Left ventricle myocardium inferior (tissue), 1 donor: ENCODE measurements around the gene SEPTIN12. TPM values are rescaled to one million over a fixed set of nuclear protein-coding genes. Genes with fewer than 3 reads are reported as not detected.

Experiments
- DNase-seq: peaks from one replicate; pipeline ENCODE4 v3.0.0-alpha.2; 2020
- H3K27ac ChIP-seq: fragments of 200-600 bp; replicated peaks from 2 replicates; pipeline ENCODE4 v1.8.0; 2021
- H3K27me3 ChIP-seq: fragments of 200-600 bp; 2 replicates; pipeline ENCODE4 v1.8.0; 2021; ENCODE audit warnings: low read depth
- H3K36me3 ChIP-seq: fragments of 200-600 bp; 2 replicates; pipeline ENCODE4 v1.8.0; 2021
- H3K4me1 ChIP-seq: fragments of 200-600 bp; 2 replicates; pipeline ENCODE4 v1.8.0; 2021
- H3K4me3 ChIP-seq: fragments of 200-600 bp; 2 replicates; pipeline ENCODE4 v1.8.0; 2021; ENCODE audit warnings: mild to moderate bottlenecking, moderate library complexity
- H3K9me3 ChIP-seq: fragments of 200-600 bp; replicated peaks from 2 replicates; pipeline ENCODE4 v1.8.0; 2021
- intact Hi-C: fragments of 100-400 bp; cut with micrococcal nuclease; formaldehyde crosslinking; loops from one replicate; pipeline ENCODE4 v1.11.0; 2022
- total RNA-seq: library from RNA; stranded (reverse); fragmentation: NEBNext Ultra II Directional; extraction: Animal tissue kit (Norgen Biotek cat#: 25700); gene quantifications from one replicate; pipeline ENCODE4 v1.2.1, GENCODE V29; 2021
- TF ChIP-seq, protein P1 (sequence below): fragments of 200-600 bp; IDR thresholded peaks from 2 replicates; pipeline ENCODE4 v1.8.0; 2021; ENCODE audit warnings: antibody characterized with exemption, mild to moderate bottlenecking, borderline replicate concordance
- donor health status: DM: no; HTN: yes; CAD: no; lungs with severe emphysema.

The SEPTIN12 gene
- total RNA-seq, 1 donor from 2014 or later = not detected

- Histone ChIP-seq H3K4me1 (peaks cover 7% of the 10 kb centered on the region), H3K27ac (no peak within 1 kb of the TSS), H3K4me3 (no peak within 1 kb of the TSS), H3K9me3 (no peaks in the 10 kb centered on the region), H3K27me3 (no peaks in the 10 kb centered on the region), H3K36me3 (peaks cover 30% of the 10 kb centered on the region)
- TF ChIP-seq, protein P1, sequence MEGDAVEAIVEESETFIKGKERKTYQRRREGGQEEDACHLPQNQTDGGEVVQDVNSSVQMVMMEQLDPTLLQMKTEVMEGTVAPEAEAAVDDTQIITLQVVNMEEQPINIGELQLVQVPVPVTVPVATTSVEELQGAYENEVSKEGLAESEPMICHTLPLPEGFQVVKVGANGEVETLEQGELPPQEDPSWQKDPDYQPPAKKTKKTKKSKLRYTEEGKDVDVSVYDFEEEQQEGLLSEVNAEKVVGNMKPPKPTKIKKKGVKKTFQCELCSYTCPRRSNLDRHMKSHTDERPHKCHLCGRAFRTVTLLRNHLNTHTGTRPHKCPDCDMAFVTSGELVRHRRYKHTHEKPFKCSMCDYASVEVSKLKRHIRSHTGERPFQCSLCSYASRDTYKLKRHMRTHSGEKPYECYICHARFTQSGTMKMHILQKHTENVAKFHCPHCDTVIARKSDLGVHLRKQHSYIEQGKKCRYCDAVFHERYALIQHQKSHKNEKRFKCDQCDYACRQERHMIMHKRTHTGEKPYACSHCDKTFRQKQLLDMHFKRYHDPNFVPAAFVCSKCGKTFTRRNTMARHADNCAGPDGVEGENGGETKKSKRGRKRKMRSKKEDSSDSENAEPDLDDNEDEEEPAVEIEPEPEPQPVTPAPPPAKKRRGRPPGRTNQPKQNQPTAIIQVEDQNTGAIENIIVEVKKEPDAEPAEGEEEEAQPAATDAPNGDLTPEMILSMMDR = no peak
- intact Hi-C loops = no loop called here
- no peak for DNase-seq
These were observed 7.2 kb upstream of the SEPTIN12 start, which contains the start of gene SMIM22 for GRCh38 chr16:4795181-4795827. TSS of gene SMIM22 (plus strand) at chr16:4795369. CDS start at chr16:4795735, 366 bp downstream.

- no peak overlapping the region for H3K27ac ChIP-seq
- no peak for DNase-seq
- peaks cover 15% of the 10 kb centered on the region for H3K36me3 ChIP-seq
- no peaks in the 10 kb centered on the region for H3K9me3 ChIP-seq
- no peak overlapping the region for H3K4me3 ChIP-seq
- TF ChIP-seq, protein P1 = no peak
- intact Hi-C loops = no loop called here
- H3K4me1 ChIP-seq = no peaks in the 10 kb centered on the region
- H3K27me3 ChIP-seq = no peaks in the 10 kb centered on the region
These were observed 4.9 kb upstream of the SEPTIN12 start for GRCh38 chr16:4792951-4793513.

- DNase-seq = no peak
- TF ChIP-seq, protein P1 = no peak
- Histone ChIP-seq H3K4me1 (no peaks in the 10 kb centered on the region), H3K27ac (no peak overlapping the region), H3K4me3 (no peak overlapping the region), H3K27me3 (no peaks in the 10 kb centered on the region), H3K9me3 (no peaks in the 10 kb centered on the region), H3K36me3 (no peaks in the 10 kb centered on the region)
- intact Hi-C loops = no loop called here
These were observed 2.7 kb upstream of the SEPTIN12 start for GRCh38 chr16:4790871-4791270.

DNA sequence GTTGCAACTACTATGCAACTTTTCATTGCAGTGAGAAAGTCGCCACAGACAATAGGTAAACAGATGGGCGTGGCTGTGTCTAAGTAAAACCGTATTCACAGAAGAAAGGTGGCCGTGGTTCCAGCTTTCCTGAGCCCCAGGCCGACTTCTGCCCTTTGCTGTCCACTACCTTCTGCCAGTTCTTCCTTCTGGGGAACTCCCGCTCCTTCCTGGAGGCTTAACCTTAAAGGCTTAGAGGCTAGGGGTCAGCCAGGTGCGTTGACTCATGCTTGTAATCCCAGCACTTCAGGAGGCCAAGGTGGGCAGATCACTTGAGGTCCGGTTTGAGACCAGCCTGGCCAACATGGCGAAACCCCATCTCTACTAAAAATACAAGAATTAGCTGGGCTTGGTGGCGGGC is 2.1 kb upstream of the SEPTIN12 start:
- no peak overlapping the region for H3K27ac ChIP-seq
- intact Hi-C loops = no loop called here
- no peak overlapping the region for H3K4me3 ChIP-seq
- no peaks in the 10 kb centered on the region for H3K36me3 ChIP-seq
- no peaks in the 10 kb centered on the region for H3K9me3 ChIP-seq
- no peak for DNase-seq
- TF ChIP-seq, protein P1 = no peak
- no peaks in the 10 kb centered on the region for H3K27me3 ChIP-seq
- H3K4me1 ChIP-seq = no peaks in the 10 kb centered on the region

- H3K36me3 ChIP-seq = no peaks in the 10 kb centered on the region
- no peak overlapping the region for H3K4me3 ChIP-seq
- DNase-seq = no peak
- H3K27me3 ChIP-seq = no peaks in the 10 kb centered on the region
- H3K9me3 ChIP-seq = no peaks in the 10 kb centered on the region
- no peaks in the 10 kb centered on the region for H3K4me1 ChIP-seq
- TF ChIP-seq, protein P1 = no peak
- intact Hi-C loops = no loop called here
- H3K27ac ChIP-seq = no peak overlapping the region
These were observed 765 bp upstream of the SEPTIN12 start for GRCh38 chr16:4788910-4789309.
